T-helper 17 cell (primary cell): ENCODE measurements around the gene TIMM10B. TPM values are rescaled to one million over a fixed set of nuclear protein-coding genes. Genes with fewer than 3 reads are reported as not detected.
A peak's percentile ranks its signal among the peaks of the same experiment; 100 is the strongest.

Source experiments
- ATAC-seq: fragments of 150-1000 bp; cut with Tn5 transposase; 2 replicates; pipeline ENCODE4 v1.10.0; 2021; ENCODE audit warnings: mild to moderate bottlenecking, moderate library complexity
- DNase-seq, 3 donors: peaks; one replicate each; pipeline versions ENCODE4 v3.0.0 to v3.0.0-alpha.2; 2020 to 2021
- H3K9me3 ChIP-seq: one replicate; pipeline ENCODE4 v1.7.0; 2013; ENCODE audit warnings: low read length, mild to moderate bottlenecking; ENCODE audit not compliant: control insufficient read depth, poor library complexity, severe bottlenecking
- H3K27ac Mint-ChIP-seq: one replicate; pipeline ENCODE4 v1.8.0; 2022; ENCODE audit warnings: mild to moderate bottlenecking, moderate library complexity, mixed read lengths
- H3K27me3 Mint-ChIP-seq: one replicate; pipeline ENCODE4 v1.8.0; 2022; ENCODE audit warnings: mixed read lengths
- H3K36me3 Mint-ChIP-seq: one replicate; pipeline ENCODE4 v1.8.0; 2022; ENCODE audit warnings: low read depth, mixed read lengths
- H3K4me1 Mint-ChIP-seq: one replicate; pipeline ENCODE4 v1.8.0; 2022; ENCODE audit warnings: mild to moderate bottlenecking, mixed read lengths
- H3K4me3 Mint-ChIP-seq: one replicate; pipeline ENCODE4 v1.8.0; 2022; ENCODE audit warnings: mild to moderate bottlenecking, moderate library complexity, mixed read lengths
- total RNA-seq, 4 donors: library from RNA in 2 of 4; stranded (reverse) in 2 of 4; gene quantifications; one replicate each; pipeline ENCODE4 v1.2.3 and lab custom pipeline; 2022 to 2026

TIMM10B gene
- total RNA-seq (10 to 100 TPM; 44.5 to 52.3 TPM), total RNA-seq (lab: John Stamatoyannopoulos, UW) (53.4 to 53.7 reads per million in 2 donors)

- Mint-ChIP-seq H3K27me3 (no peaks in the 10 kb centered on the region), H3K4me1 (peaks cover 28% of the 10 kb centered on the region), H3K36me3 (peaks cover 17% of the 10 kb centered on the region), H3K27ac (peak within 1 kb of the TSS; percentile 94), H3K4me3 (peak within 1 kb of the TSS; percentile 96)
- no peaks in the 10 kb centered on the region for H3K9me3 ChIP-seq
- DNase-seq (peak; percentile 89 to 93 (median 90)), ATAC-seq (peak; percentile 96)
Measured at GRCh38 chr11:6481012-6481923, at the start of gene TIMM10B, which contains the start of gene ARFIP2. Gene TIMM10B (plus strand): TSS chr11:6481501. CDS start chr11:6481517, 16 bp downstream. Gene ARFIP2 (minus strand): TSS chr11:6481331. CDS start chr11:6480421, 910 bp downstream.

- no peak overlapping the region for H3K4me3 Mint-ChIP-seq
- ATAC-seq: no peak
- DNase-seq: no peak
- H3K27ac Mint-ChIP-seq: no peak overlapping the region
- no peaks in the 10 kb centered on the region for H3K9me3 ChIP-seq
- peaks cover 3% of the 10 kb centered on the region for H3K36me3 Mint-ChIP-seq
- peaks cover 10% of the 10 kb centered on the region for H3K4me1 Mint-ChIP-seq
- H3K27me3 Mint-ChIP-seq: no peaks in the 10 kb centered on the region
Measured at GRCh38 chr11:6431861-6432260, 49.4 kb upstream of the TIMM10B start.

GRCh38 chr11:6433998-6434660, 47.2 kb upstream of the TIMM10B start:
- ATAC-seq (no peak), DNase-seq (no peak)
- no peaks in the 10 kb centered on the region for H3K9me3 ChIP-seq
- Mint-ChIP-seq H3K27ac (no peak overlapping the region), H3K27me3 (no peaks in the 10 kb centered on the region), H3K4me1 (peaks cover 10% of the 10 kb centered on the region), H3K36me3 (peaks cover 3% of the 10 kb centered on the region), H3K4me3 (no peak overlapping the region)

GRCh38 chr11:6437423-6437822, 43.9 kb upstream of the TIMM10B start:
- H3K9me3 ChIP-seq: no peaks in the 10 kb centered on the region
- Mint-ChIP-seq H3K27ac (no peak overlapping the region), H3K27me3 (no peaks in the 10 kb centered on the region), H3K4me3 (no peak overlapping the region), H3K4me1 (peaks cover 6% of the 10 kb centered on the region), H3K36me3 (peaks cover 3% of the 10 kb centered on the region)
- DNase-seq: no peak
- ATAC-seq: no peak

GRCh38 chr11:6437993-6438392, 43.3 kb upstream of the TIMM10B start:
- no peak overlapping the region for H3K4me3 Mint-ChIP-seq
- peaks cover 3% of the 10 kb centered on the region for H3K36me3 Mint-ChIP-seq
- peaks cover 6% of the 10 kb centered on the region for H3K4me1 Mint-ChIP-seq
- no peaks in the 10 kb centered on the region for H3K27me3 Mint-ChIP-seq
- peak; percentile 54 for ATAC-seq
- no peak for DNase-seq
- H3K27ac Mint-ChIP-seq: no peak overlapping the region
- H3K9me3 ChIP-seq: no peaks in the 10 kb centered on the region

GRCh38 chr11:6438979-6439571, 42.2 kb upstream of the TIMM10B start:
- no peak overlapping the region for H3K4me3 Mint-ChIP-seq
- no peaks in the 10 kb centered on the region for H3K9me3 ChIP-seq
- no peak overlapping the region for H3K27ac Mint-ChIP-seq
- H3K36me3 Mint-ChIP-seq: peaks cover 3% of the 10 kb centered on the region
- peaks cover 2% of the 10 kb centered on the region for H3K4me1 Mint-ChIP-seq
- no peaks in the 10 kb centered on the region for H3K27me3 Mint-ChIP-seq
- peak in 1 of 3 donors; percentile 9 for DNase-seq
- peak; percentile 49 for ATAC-seq

- Mint-ChIP-seq H3K27me3 (no peaks in the 10 kb centered on the region), H3K27ac (no peak within 1 kb of the TSS), H3K36me3 (peaks cover under 1% of the 10 kb centered on the region), H3K4me3 (no peak within 1 kb of the TSS), H3K4me1 (peaks cover under 1% of the 10 kb centered on the region)
- ATAC-seq (no peak), DNase-seq (no peak)
- no peaks in the 10 kb centered on the region for H3K9me3 ChIP-seq
Measured at GRCh38 chr11:6440906-6441358, 40.4 kb upstream of the TIMM10B start, which contains the start of gene HPX. Gene HPX (minus strand): TSS chr11:6440987. CDS start chr11:6440963, 24 bp downstream.

GRCh38 chr11:6442441-6442840, 38.9 kb upstream of the TIMM10B start:
- ATAC-seq: no peak
- H3K4me1 Mint-ChIP-seq: no peaks in the 10 kb centered on the region
- H3K4me3 Mint-ChIP-seq: no peak overlapping the region
- DNase-seq: no peak
- H3K9me3 ChIP-seq: no peaks in the 10 kb centered on the region
- no peaks in the 10 kb centered on the region for H3K36me3 Mint-ChIP-seq
- H3K27me3 Mint-ChIP-seq: no peaks in the 10 kb centered on the region
- no peak overlapping the region for H3K27ac Mint-ChIP-seq

- Mint-ChIP-seq H3K27me3 (no peaks in the 10 kb centered on the region), H3K36me3 (no peaks in the 10 kb centered on the region), H3K27ac (no peak overlapping the region), H3K4me1 (no peaks in the 10 kb centered on the region), H3K4me3 (no peak overlapping the region)
- peak; percentile 32 to 38 (median 37) for DNase-seq
- no peaks in the 10 kb centered on the region for H3K9me3 ChIP-seq
- peak; percentile 89 for ATAC-seq
Measured at GRCh38 chr11:6443269-6444003, 37.9 kb upstream of the TIMM10B start.

- ATAC-seq: no peak
- Mint-ChIP-seq H3K4me1 (no peaks in the 10 kb centered on the region), H3K27ac (no peak overlapping the region), H3K36me3 (no peaks in the 10 kb centered on the region), H3K27me3 (no peaks in the 10 kb centered on the region), H3K4me3 (no peak overlapping the region)
- no peak for DNase-seq
- H3K9me3 ChIP-seq: no peaks in the 10 kb centered on the region
Measured at GRCh38 chr11:6448574-6448973, 32.7 kb upstream of the TIMM10B start.

GRCh38 chr11:6452219-6452618, 29.1 kb upstream of the TIMM10B start:
- H3K27me3 Mint-ChIP-seq: no peaks in the 10 kb centered on the region
- H3K4me3 Mint-ChIP-seq: no peak overlapping the region
- H3K9me3 ChIP-seq: no peaks in the 10 kb centered on the region
- no peak for DNase-seq
- peaks cover 6% of the 10 kb centered on the region for H3K36me3 Mint-ChIP-seq
- no peak for ATAC-seq
- no peak overlapping the region for H3K27ac Mint-ChIP-seq
- no peaks in the 10 kb centered on the region for H3K4me1 Mint-ChIP-seq

GRCh38 chr11:6453152-6453551, 28.1 kb upstream of the TIMM10B start:
- Mint-ChIP-seq H3K4me1 (no peaks in the 10 kb centered on the region), H3K27me3 (no peaks in the 10 kb centered on the region), H3K4me3 (no peak overlapping the region), H3K27ac (no peak overlapping the region), H3K36me3 (peaks cover 6% of the 10 kb centered on the region)
- ATAC-seq (no peak), DNase-seq (no peak)
- H3K9me3 ChIP-seq: no peaks in the 10 kb centered on the region
